GM18520 (cell line): ENCODE measurements around the gene SV2B.

Source experiments
- ATAC-seq: cut with Tn5 transposase; IDR thresholded peaks from one replicate; pipeline ENCODE4 v1.9.1; 2021; ENCODE audit not compliant: unreplicated experiment

The SV2B gene

DNA sequence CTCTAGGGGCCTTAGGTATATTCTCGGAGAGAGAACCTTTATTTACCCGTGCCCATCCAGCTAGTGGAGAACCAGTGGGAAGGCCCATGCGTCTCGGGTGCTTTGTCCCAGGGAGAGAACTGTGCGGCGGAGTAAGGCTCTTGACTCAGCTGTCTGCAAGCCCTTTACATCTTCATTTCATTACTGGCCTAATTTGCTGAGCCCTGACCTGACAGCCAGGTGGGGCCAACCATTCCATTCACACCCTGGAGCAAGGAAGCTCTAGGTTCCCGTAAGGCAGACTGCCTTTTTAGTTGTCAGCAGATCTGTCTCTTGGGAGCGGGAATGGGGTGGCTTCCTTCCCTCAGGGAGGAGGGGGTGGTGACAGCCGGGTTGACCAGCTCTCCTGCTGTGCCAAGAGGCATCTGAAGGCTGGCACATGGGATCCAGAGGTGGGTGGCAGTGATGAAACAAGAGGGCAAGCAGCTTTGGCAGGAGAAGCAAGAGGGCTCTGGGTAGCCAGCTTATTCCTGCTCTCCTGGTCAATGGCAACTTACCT lies 36.4 kb downstream of the SV2B start:
- ATAC-seq: no peak

GRCh38 chr15:91140601-91141000 lies 40.5 kb downstream of the SV2B start:
- no peak for ATAC-seq

GRCh38 chr15:91141097-91141496 lies 41.0 kb downstream of the SV2B start:
- ATAC-seq: no peak

DNA sequence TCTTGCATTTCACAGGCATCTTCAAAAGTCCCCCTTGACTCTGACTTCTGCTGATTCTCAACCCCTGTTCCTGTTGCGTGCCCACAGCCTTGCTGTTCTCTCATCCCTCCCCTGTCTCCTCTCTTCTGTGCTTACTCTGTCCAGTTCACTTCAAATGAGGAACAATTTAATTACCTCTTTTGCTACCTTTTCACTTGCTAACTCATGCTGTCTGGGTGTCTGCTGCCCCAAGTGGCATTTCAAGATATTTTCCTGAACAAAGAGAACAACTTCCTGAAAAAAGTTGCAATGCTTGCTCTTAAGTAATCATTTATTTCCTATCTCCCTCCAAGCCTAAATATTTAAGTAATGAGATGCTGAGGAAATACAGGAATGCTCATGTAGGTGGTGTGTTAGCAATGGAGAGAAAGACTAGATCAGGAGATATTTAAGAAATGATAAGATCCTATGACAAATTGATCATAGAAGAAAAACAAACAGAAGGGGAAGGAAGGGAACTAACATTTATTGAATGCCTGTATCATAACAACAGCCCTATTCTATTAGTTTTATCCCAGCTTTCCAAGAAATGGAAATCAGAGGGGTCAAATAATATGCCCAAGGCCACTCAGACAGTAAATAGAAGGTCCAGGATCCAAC lies 42.2 kb downstream of the SV2B start:
- no peak for ATAC-seq

DNA sequence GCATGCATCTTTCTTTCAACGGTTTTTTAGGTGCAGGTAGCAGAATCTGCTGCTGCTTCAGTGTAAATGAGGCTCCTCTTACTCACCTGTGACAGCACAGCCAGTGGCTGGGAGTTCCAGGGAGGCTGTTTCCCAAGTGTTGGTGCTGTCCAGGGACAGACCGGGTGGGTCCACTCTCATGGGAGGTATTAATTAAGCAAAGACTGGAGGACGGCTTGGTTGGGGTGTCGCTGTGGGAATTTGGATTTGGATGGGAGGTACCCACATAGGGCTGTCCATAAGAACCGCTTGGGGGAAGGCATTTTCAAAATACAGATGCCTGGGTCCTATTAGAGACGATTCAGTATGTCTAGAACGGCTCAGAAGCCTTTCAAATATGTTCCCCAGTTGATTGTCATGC lies 42.9 kb downstream of the SV2B start:
- ATAC-seq: no peak

DNA sequence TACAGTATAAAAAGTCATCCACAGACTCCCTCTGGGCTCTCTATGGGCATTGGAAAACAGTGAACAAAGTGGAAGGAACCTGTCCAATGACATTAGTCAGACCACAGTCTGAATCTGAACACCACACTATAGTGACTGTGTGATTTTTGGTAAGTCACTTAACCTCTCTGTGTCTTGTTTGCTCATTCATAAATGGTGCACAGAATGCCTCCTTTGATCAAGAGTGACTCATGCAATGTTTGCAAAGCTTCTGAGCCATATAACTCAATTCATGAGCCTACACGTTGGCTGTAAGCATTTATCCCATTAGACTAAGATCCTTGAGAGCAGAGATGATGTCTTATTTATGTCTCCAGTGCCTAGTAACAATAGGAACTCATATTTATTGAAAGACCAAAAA lies 46.7 kb downstream of the SV2B start:
- no peak for ATAC-seq

DNA sequence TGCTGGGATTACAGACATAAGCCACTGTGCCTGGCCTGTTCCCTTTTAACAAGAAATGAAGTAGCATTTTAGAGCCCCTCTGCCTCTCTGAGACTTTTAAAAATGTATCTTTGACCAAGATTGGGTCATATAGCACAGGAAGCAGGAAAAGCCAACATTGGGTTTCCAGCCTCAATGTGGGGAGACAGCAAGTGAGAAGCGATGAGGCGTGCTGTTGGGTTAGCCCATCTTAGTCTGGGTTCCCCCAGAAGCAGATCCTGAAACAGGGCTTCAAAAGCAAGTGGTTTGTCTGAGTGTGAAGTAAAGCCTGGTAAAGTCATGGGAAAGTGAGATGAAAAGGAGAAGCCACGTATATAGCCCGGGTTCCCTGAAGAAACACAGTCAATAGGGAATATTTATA lies 48.2 kb downstream of the SV2B start:
- ATAC-seq: no peak

- ATAC-seq: no peak
Measured at GRCh38 chr15:91150502-91151160, 50.6 kb downstream of the SV2B start.

GRCh38 chr15:91151781-91152563 lies 51.9 kb downstream of the SV2B start:
- no peak for ATAC-seq

- ATAC-seq: no peak
Measured at GRCh38 chr15:91152896-91153581, 53.0 kb downstream of the SV2B start.

DNA sequence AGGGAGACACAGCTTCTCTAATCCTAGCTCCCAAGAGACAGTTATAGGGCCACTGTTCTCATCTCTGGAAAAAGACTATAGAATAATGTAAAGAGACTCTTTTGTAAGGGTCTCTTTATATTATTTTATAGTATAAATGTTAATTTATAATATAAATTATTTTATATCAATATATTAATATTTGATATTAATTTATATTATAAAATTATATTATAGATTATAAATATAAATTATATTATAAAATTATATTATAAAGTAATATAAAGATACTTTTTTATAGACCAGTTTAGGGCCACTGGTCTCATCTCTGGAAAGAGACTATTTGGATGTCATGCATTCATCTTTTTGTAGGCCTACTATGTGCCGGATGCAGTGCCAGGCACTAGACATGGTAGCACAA lies 53.9 kb downstream of the SV2B start:
- no peak for ATAC-seq

DNA sequence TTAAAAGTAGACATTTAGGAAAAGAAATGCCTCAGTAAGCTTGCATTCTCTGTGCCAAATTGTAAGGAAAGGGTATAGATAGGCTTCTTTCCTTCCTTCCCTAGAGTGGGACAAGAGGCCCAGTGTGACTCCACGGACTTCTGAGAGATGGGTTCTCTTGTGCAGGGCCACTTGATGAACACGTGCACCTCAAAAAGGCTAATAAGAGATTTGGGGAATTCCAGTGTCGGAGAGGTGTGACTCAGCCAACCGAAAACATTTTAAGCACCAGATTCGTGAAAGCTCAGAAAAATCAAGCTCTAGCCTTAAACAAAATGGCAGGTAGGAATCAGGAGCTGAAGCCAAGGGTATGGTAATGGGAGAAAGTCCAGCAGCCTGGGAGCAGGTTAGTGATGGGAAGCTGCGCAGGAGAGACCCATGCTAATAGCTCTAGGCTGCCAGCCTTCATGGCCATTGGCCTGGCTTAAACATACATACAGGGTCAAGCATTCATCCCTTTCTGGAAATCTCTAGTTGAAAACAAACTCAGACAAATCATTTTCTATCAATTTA lies 56.2 kb downstream of the SV2B start:
- no peak for ATAC-seq

DNA sequence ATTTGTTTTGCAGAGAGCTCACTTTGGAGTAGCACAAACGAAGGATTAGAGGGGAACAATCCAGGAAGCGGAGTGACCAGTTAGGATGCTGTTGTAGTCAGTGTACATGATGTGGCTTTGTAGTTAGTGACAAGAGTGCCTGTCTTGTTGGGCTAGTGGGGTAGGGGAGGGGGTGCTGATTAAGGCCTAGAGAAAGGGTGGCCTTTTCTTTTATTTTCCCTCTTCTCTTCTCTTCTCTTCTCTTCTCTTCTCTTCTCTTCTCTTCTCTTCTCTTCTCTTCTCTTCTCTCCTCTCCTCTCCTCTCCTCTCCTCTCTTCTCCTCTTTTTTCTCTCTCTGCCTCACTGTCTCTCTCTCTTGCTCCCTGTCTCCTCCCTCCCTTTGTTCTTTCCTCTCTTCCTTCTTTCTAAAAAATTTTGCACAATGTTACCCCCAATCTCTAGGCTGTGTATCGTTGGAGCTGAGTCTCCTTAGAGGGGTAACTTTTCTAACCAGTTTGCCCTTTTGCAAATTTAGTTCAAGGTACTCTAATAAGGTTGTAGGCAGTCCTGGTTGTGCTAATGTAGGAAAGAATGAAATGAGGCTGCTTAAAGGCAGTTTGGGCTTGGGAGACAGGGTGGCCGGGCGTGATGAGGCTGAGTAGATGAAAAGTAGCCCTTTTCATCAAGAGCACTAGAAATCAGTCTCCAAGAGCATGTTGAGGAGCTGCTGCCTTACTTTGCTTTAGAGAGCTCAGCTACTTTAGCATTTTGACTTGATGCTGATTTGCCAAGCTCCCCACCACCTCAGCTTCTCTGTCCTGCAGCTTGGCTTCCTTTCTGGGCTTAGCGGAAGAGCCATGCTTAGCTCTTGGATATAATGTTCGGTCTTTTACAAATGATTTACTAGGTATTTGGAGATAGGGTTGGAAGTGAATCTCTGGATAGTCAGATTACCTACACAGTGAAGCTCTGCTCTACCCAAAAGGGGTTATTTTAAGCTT lies 58.6 kb downstream of the SV2B start:
- no peak for ATAC-seq

GRCh38 chr15:91165850-91166249 lies 65.8 kb downstream of the SV2B start:
- ATAC-seq: no peak

- no peak for ATAC-seq
Measured at GRCh38 chr15:91168457-91168856, 68.4 kb downstream of the SV2B start.

- no peak for ATAC-seq
Measured at GRCh38 chr15:91171334-91171733, 71.3 kb downstream of the SV2B start.

GRCh38 chr15:91182101-91182500 lies 82.0 kb downstream of the SV2B start:
- no peak for ATAC-seq

DNA sequence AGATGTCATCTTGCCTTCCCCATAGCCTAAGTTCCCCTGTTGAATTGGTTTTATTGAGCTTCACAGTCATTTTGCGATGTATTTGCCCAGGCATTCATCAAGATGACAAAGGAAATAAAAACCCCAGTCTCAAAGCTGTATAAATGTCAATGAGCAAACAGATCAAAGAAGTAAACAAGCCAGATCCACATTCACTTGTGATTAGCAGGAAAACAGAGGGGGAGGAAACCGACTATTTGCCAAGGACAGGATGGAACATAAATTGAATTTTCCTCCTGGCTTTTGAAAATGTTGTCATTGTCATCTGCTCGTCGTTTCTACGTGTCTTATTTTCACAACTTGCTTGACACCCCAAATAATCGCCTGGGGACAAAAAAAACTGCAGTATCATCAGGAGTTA lies 83.5 kb downstream of the SV2B start:
- ATAC-seq: no peak

GRCh38 chr15:91184441-91184840 lies 84.4 kb downstream of the SV2B start:
- ATAC-seq: no peak
